GM19324 (cell line): ENCODE results near the gene CHIC2.
A peak's percentile ranks its signal among the peaks of the same experiment; 100 is the strongest.

ENCODE experiments used
- ATAC-seq: cut with Tn5 transposase; IDR thresholded peaks from one replicate; pipeline ENCODE4 v1.9.1; 2021; ENCODE audit warnings: mild to moderate bottlenecking, moderate library complexity; ENCODE audit not compliant: unreplicated experiment, low FRiP score

CHIC2 gene

GRCh38 chr4:54093324-54094240 is 29.2 kb upstream of the CHIC2 start:
- ATAC-seq: no peak

DNA sequence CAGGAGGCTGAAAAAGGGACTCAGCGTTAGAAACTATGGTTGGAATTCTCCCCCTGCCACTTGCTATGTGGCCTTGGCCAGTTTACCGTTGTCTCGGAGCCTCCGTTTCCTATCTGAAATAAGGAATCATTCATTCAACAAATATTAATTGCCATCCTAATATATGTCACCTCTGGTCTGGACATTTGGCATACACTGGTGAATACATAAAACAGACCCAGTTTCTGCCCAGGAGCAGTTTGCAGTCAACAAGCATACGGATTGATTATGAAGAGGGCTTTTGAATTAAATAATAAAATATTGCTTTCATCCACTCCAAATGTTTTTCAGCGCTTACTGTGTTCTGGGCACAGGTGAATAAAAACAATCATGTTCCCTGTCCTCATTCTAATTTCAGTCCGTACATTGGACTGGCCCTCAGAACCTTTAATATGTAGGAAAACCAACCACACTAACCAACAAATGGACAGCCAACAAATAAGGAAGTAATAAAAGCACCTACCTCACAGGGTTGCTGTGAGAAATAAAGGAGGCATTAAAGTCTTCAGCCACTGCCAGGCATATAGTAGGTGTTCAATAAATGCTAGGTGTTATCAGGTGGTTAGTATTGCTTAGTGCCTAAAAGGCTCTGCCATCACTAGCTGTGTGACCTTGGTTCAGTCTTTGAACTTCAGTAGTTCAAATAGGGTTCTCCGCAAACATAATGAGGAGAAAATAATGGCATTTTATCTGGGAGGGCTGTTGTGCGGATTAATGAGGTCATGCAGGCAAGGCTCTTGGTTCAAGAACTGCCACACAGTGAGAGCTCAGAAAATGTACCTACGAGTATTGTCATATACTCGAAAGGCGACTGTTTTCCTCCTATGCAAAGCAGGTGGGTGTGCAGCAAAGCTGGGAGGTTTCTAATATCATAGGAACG is 28.3 kb upstream of the CHIC2 start:
- no peak for ATAC-seq

DNA sequence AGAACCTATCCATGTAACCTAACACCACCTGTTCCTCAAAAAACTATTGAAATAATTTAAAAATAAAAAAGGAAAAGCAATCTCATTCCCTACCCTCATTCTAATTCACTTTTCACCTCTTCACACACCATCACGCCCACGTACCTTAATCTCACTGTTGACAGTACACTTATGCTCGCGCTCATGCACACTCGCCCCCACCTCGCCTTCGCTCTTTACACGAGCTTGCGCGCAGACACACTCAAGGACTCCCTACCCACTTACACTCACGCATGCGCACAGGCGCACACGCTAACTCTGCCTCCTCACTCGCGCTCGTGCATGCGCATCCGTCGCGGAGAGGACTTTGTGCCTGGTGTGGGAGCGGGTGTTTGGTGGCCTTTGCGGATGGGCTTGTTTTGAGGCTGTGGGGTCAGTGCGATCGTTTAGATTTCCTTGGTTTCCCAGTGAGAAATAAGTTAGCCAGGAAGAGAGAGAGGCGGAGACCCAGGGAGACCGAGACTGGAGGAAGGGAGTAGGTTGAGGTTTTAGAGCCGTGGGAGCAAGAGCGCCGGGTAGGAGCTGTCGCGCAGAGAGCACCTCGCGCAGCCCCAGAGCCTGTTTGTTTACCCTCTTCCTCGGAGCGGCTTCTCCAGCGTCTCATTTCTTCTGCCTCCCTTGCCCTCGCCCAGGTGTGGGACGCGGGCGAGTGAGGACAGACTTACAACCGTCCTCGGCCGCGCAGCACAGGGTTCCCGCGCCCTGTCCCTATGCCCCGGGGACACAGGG is 27.4 kb upstream of the CHIC2 start:
- peak; percentile 87 for ATAC-seq

DNA sequence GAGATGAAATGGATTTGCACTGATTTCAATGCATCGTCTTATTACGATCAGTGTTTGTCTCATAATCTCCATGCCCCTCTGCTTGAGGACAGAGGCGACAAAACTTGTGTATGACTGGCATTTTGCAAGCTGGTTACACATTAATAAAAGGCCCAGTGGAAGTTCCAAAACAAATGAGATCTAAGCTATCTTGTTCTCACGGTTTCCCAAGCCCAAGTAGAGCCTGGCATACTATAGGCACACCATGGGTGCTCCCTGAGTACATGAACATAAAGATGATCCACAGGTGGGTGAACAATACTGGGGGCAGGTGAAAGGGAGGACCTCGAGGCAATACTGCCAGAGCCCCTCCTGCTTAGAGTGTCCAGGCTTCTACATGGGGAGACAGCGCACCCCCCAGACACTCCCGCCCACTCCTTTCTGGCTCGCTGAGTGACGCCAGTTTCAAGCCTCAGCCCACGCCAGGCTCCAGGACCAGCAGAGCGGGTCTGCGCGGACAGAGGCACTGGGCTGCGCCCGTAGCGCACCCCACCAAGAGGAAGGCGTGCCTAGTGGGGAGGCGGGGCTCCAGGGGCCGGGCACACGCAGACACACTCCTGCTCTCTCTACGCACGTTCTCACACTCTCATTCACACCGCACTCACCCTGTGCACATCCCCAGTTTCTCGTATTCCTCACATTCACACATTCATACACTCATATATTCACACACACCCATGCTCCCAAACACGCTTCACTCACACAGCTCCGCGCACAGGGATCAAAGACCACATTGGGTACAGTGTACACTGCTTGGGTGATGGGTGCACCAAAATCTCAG is 26.6 kb upstream of the CHIC2 start:
- no peak for ATAC-seq

- ATAC-seq: no peak
Observed at GRCh38 chr4:54090404-54090803, 26.0 kb upstream of the CHIC2 start.

DNA sequence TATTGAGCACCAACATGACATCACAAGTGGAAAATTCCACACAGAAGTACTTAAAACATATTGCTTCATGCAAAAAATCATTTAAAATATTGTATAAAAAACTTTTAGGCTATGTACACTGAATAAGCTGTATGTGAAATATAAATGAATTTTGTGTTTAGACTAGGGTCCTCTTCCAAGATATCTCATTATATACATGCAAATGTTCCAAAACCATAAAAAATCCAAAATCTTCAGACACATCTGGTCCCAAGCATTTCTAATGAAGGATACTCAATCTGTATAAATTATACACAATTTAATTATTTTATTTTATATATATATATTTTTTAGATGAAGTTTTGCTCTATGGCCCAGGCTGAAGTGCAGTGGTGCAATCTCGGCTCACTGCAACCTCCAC is 25.5 kb upstream of the CHIC2 start:
- ATAC-seq: no peak

- no peak for ATAC-seq
Observed at GRCh38 chr4:54085284-54085683, 20.9 kb upstream of the CHIC2 start.

DNA sequence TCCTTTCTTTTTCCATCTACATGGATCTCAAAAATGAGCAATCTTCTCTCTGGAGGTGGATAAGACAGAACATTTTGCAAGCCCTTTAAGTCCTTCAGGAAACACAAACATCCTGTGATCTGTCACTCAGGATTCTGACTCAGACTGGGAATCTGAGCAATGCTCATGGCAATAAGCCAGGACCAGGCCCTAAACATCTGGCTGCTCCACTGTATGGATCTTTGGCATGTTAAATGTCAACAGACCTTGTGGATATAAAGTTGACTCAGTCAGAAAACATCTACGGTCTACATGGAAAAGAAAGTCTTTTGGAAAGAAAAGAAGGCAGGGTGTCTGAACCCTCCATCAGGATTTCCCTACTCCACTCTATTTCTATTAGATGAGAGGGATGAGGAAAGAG is 17.8 kb upstream of the CHIC2 start:
- ATAC-seq: no peak

DNA sequence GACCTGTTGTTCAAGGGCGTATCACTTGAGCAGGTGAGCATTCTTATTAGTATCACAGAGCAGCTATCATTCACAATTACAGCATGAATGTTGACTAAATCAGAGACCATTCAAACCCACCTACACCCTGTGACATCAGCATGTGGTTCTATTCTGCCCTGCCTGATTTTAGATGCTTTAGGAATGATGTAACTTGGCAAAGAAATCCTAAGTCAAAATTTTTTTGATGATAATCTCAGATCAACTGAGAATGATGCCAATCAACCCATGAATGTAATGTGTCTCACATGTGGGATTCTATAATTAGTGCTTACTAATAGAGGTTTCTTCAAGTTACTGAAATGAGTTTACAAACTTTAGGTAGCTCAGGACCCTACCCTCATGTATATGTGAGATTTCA is 13.4 kb upstream of the CHIC2 start:
- no peak for ATAC-seq

GRCh38 chr4:54076673-54077072 is 12.3 kb upstream of the CHIC2 start:
- no peak for ATAC-seq

GRCh38 chr4:54074381-54074780 is 10.0 kb upstream of the CHIC2 start:
- ATAC-seq: no peak

DNA sequence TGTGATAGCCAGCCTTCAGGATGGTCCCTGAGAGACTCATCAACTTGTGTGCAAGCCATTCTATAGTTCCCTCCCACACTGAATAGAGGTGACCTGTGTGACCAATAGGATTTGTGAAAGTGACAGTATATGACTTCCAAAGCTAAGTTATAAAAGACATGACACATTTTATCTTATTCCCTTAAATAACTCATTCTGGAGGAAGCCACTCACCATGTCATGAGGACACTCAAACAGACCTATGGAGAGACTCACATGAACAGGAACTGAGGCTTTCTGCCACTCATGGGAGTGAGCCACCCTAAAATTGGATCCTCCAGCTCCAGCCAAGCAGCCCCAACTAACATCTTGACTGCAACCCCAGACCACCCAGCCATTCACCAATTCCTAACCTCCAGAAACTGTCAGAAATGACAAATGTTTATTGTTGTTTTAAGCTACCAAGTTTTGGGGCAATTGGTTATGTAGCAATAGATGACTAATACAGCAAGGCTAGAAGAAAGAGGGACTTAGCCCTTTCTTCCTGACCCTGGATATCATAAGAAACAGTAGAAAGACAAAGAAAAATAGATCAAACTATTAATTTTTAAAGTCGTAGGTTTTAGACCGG is 9.0 kb upstream of the CHIC2 start:
- no peak for ATAC-seq

GRCh38 chr4:54067166-54067565 is 2.8 kb upstream of the CHIC2 start:
- ATAC-seq: no peak

DNA sequence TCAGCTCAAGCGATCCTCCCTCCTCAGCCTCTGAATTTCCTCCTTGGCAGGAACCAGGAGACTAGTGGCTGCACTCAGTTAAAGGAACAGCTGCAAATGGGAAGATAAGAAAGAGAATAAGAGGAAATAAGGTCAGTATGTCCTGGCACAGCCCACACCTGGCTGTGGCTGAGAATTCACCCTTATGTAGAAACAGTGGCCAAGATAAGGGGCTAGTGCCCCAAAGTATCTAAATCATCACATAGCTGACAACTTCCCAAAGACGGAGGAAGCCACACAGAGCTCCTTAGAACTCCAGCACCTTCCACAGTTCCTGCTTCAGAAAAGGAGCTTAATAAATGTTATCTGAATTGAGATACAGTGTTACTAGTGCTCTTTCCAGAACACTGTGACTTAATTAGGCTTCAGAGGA is 2.3 kb upstream of the CHIC2 start:
- ATAC-seq: no peak

- ATAC-seq: no peak
Observed at GRCh38 chr4:54066088-54066415, 1.6 kb upstream of the CHIC2 start.

GRCh38 chr4:54065282-54066087 is 1.1 kb upstream of the CHIC2 start:
- ATAC-seq: no peak

DNA sequence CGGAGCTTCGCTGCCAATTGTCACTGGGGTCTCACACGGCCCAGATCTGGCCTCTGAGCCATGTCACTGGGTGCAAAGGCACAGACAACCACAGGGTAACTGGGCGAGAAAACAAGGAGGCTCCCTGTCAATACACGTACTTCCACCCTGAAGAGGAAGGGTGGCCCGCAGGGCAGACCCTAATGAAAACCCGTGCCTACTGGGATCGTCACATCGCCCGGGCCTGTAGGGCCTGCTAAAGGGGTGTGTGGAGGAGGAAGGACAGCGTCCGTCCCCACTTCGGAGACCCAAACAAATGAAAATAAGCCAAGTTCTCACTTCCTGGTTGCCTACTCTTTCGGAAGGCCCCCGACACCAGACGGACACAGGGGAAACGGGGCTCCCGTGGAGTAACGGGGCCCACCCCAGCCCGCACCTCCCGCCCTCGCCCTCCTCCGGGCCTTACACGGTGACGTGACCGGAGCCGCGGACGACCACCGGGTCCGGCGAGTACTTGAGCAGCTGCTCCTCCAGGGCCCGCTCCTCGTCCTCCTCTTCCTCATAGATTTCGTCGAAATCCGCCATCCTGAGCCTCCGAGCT is 578 bp downstream of the CHIC2 start:
- ATAC-seq: peak; percentile 36

DNA sequence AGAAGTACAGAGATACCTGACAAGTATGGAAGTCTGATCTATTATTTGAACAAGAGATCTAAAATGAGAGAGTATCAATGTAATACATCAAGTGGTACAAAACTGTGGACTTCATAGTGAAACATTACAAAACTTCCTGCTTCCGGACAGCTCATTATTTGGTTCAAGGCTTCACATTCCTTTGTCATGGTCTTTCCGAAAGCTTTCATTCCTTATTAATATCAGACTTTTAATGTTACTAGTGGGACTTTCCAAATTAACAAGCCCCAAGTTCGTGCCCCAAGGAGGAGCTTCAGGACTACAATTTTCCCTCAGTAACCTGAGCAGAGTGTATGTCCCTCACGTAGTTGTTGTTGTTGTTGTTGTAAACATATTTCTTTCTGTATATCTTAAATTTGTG is 1.2 kb downstream of the CHIC2 start:
- no peak for ATAC-seq
